ENCODE data around the gene TRIM37. TPM values are rescaled to one million over a fixed set of nuclear protein-coding genes. Genes with fewer than 3 reads are reported as not detected.

The TRIM37 gene
- total RNA-seq, 1 experiment from 2014 or later, result 62.3 TPM

- DNase-seq (ENCODE audit: low spot score) (no peak), ATAC-seq (no peak)
- no peak overlapping the region for H3K4me3 Mint-ChIP-seq
- no peaks in the 10 kb centered on the region for H3K27me3 Mint-ChIP-seq (ENCODE audit: low read depth)
- ChIA-PET POLR2A (interaction anchor here (0.6 kb wide), 1 partner anchor 1011 kb away, joined by 5 read pairs; no protein-coding TSS in a partner anchor), CTCF (no interaction called here)
- H3K4me1 Mint-ChIP-seq, result no peaks in the 10 kb centered on the region
- TF ChIP-seq AR (CRISPR knock-in tag; IDR thresholded peaks at IDR 0.05), result no peak
- TF ChIP-seq OVOL2 (CRISPR knock-in tag; IDR thresholded peaks at IDR 0.05; ENCODE audit: borderline replicate concordance), result no peak
- no peak for TF ChIP-seq RORB (CRISPR knock-in tag; IDR thresholded peaks at IDR 0.05)
- no peak for TF ChIP-seq HMGXB4 (CRISPR knock-in tag; IDR thresholded peaks at IDR 0.05)
- TF ChIP-seq TP53 (CRISPR knock-in tag; IDR thresholded peaks at IDR 0.05), result no peak
- peaks cover 26% of the 10 kb centered on the region for H3K36me3 Mint-ChIP-seq
- H3K9me3 Mint-ChIP-seq, result no peaks in the 10 kb centered on the region
- no peak overlapping the region for H3K27ac Mint-ChIP-seq
Observed at GRCh38 chr17:59131131-59131530, 24.5 kb upstream of the TRIM37 start.

GRCh38 chr17:59129814-59130213, 23.1 kb upstream of the TRIM37 start:
- no peak overlapping the region for H3K27ac Mint-ChIP-seq
- H3K4me1 Mint-ChIP-seq, result no peaks in the 10 kb centered on the region
- no peaks in the 10 kb centered on the region for H3K27me3 Mint-ChIP-seq (ENCODE audit: low read depth)
- CTCF ChIA-PET, result no interaction called here
- no peak overlapping the region for H3K4me3 Mint-ChIP-seq
- no peaks in the 10 kb centered on the region for H3K9me3 Mint-ChIP-seq
- ATAC-seq (no peak), DNase-seq (ENCODE audit: low spot score) (no peak)
- TF ChIP-seq PRRX2 (CRISPR knock-in tag; IDR thresholded peaks at IDR 0.05), result no peak
- TF ChIP-seq HMGA2 (CRISPR knock-in tag; IDR thresholded peaks at IDR 0.05), result no peak
- no peak for TF ChIP-seq CBFB (CRISPR knock-in tag; IDR thresholded peaks at IDR 0.05; ENCODE audit: low read depth)
- no peak for TF ChIP-seq STAT6 (CRISPR knock-in tag; conservative IDR thresholded peaks at IDR 0.05; ENCODE audit: low read depth)
- no peak for TF ChIP-seq ZNF232 (CRISPR knock-in tag; IDR thresholded peaks at IDR 0.05)
- TF ChIP-seq FOXJ3 (CRISPR knock-in tag; IDR thresholded peaks at IDR 0.05; ENCODE audit: borderline replicate concordance), result no peak
- TF ChIP-seq TCF7 (CRISPR knock-in tag; IDR thresholded peaks at IDR 0.05; ENCODE audit: low read depth), result no peak
- TF ChIP-seq NR1H2 (CRISPR knock-in tag; IDR thresholded peaks at IDR 0.05), result no peak
- no peak for TF ChIP-seq SMAD3 (CRISPR knock-in tag; IDR thresholded peaks at IDR 0.05; ENCODE audit: borderline replicate concordance)
- POLR2A ChIA-PET, result interaction anchor here (0.6 kb wide), 1 partner anchor 437 kb away, joined by 4 read pairs; no protein-coding TSS in a partner anchor
- H3K36me3 Mint-ChIP-seq, result peaks cover 27% of the 10 kb centered on the region

GRCh38 chr17:59126809-59127417, 20.2 kb upstream of the TRIM37 start:
- no peak overlapping the region for H3K4me3 Mint-ChIP-seq
- ChIA-PET CTCF (no interaction called here), POLR2A (no interaction called here)
- no peaks in the 10 kb centered on the region for H3K27me3 Mint-ChIP-seq (ENCODE audit: low read depth)
- no peaks in the 10 kb centered on the region for H3K4me1 Mint-ChIP-seq
- no peaks in the 10 kb centered on the region for H3K9me3 Mint-ChIP-seq
- DNase-seq (ENCODE audit: low spot score) (no peak), ATAC-seq (no peak)
- no peak overlapping the region for H3K27ac Mint-ChIP-seq
- H3K36me3 Mint-ChIP-seq, result peaks cover 29% of the 10 kb centered on the region
- no peak for TF ChIP-seq SOX15 (CRISPR knock-in tag; IDR thresholded peaks at IDR 0.05)
- no peak for TF ChIP-seq USF2 (CRISPR knock-in tag; IDR thresholded peaks at IDR 0.05)
- no peak for TF ChIP-seq RELA (CRISPR knock-in tag; IDR thresholded peaks at IDR 0.05; ENCODE audit: borderline replicate concordance)
- no peak for TF ChIP-seq ZNF425 (CRISPR knock-in tag; conservative IDR thresholded peaks at IDR 0.05)
- no peak for TF ChIP-seq E2F4 (CRISPR knock-in tag; IDR thresholded peaks at IDR 0.05; ENCODE audit: borderline replicate concordance, low read depth)
- TF ChIP-seq E2F1 (CRISPR knock-in tag; IDR thresholded peaks at IDR 0.05), result no peak

Measured in WTC11 (cell line).